ENCODE data around the gene S100A9. TPM values are rescaled to one million over a fixed set of nuclear protein-coding genes. Genes with fewer than 3 reads are reported as not detected.
A peak's percentile ranks its signal among the peaks of the same experiment; 100 is the strongest.

S100A9 gene
- total RNA-seq, 1 donor from 2014 or later = 19.1 TPM

DNA sequence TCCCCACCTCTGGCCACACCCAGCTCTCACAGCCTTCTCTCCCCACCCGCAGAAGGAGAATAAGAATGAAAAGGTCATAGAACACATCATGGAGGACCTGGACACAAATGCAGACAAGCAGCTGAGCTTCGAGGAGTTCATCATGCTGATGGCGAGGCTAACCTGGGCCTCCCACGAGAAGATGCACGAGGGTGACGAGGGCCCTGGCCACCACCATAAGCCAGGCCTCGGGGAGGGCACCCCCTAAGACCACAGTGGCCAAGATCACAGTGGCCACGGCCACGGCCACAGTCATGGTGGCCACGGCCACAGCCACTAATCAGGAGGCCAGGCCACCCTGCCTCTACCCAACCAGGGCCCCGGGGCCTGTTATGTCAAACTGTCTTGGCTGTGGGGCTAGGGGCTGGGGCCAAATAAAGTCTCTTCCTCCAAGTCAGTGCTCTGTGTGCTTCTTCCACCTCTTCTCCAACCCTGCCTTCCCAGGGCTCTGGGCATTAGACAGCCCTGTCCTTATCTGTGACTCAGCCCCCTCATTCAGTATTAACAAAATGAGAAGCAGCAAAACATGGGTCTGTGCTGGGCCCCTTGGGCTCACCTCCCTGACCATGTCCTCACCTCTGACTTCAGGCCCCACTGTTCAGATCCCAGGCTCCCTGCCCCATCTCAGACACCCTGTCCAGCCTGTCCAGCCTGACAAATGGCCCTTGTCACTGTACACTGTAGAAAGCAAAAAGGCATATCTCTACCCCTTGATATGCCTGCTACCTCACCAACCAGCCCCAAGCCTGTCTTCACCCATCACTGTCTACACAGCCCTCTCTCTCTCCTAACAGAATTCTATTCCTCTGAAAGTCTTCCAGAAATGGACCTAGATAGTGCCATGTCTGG, 3.2 kb downstream of the S100A9 start:
- DNase-seq (ENCODE audit: low spot score) = no peak

DNA sequence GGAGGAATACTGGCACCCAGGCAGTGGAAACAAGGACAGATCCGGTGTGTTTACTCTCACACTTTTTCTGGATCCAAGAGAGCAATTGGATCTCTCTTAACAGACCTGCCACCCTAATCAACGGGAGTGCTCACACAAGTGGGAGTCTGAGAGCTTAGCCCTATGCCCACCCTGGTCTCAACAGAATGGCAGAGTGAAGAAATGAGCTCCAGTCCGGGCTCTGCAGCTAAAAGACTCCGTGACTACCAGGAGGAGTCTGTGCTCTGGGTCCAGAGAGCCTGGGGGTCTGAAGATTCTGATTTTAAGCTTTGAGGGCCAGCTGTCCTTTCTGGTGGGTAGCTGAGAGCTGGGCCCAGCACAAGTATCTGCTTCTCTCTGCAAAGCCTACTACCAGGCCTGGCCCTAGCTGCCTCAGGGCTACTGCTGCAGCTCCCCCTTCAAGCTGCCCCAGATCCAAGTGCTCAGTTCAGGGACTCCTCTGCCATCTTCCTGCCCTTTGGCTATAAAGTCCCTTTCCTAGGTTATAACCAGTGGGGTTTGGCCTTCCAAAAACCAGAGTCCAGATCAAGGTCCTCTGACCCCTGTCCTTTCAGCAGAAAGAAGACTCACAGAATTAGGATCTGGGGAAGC, 3.9 kb downstream of the S100A9 start:
- no peak for DNase-seq (ENCODE audit: low spot score)

DNA sequence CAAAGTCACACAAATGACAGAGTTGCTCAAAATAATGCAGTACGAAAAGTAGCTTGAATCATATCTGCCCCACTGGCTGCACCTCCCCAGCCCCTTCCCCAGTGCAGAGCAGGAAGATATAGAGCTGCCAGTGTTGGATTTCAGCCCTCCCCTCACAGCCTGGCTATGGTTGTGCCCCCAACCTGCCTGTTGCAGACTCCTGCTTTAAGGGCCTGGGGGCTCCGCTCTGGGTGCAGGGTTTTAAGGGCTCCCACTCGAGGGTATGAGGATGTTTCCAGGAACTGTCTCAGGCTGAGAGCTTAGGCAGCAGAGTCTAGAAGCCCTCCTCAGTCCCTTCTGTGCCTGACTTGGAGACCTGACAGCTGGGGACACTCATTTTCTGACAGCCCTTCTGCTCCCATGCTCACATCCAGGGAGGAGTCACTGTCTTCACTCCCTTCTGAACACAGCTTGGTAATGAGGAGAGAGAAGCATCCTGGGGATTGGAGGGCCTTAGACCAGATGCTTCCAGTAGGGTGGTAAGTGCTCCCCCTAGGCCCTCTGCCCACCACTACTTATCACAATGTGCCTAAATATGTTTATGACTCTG, 4.6 kb downstream of the S100A9 start:
- no peak for DNase-seq (ENCODE audit: low spot score)

DNA sequence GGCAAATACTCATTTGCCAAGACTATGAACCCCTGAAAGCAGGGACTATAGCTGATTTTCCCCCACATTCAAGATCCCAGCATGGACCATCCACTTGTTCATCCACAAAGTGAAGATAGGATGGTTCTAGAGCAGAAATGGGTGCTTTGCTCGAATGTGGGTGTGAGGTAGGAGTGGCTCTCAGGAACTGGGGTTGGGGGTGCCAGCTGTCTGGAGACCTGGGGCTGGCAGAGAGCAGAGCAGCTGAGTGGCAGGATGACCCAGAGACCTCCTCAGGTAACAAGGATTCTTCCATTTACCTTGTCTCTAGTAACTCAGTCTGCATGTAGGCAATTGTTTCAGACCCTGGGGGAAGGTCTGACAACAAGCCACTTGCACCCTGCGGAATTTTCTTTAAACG, 6.0 kb downstream of the S100A9 start:
- no peak for DNase-seq (ENCODE audit: low spot score)

DNA sequence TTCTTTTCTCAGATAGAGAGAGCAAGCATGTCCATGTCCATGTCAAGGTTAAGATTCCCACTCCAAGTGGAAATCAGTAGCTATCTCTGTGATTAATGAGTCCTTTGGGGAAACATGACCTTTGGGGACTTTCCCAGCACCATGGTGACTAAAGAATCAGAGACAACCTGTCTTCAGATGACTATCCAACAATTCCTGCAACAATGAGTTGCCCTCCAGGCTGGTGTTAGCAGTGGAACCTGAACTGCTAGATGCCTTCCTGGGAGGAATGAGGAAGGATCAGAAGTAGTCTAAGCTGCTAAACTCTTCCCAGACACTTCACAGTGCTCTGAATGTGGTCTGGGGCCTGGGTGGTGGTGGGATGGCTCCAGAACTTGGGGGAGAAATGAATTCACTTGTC, 6.5 kb downstream of the S100A9 start:
- no peak for DNase-seq (ENCODE audit: low spot score)

DNA sequence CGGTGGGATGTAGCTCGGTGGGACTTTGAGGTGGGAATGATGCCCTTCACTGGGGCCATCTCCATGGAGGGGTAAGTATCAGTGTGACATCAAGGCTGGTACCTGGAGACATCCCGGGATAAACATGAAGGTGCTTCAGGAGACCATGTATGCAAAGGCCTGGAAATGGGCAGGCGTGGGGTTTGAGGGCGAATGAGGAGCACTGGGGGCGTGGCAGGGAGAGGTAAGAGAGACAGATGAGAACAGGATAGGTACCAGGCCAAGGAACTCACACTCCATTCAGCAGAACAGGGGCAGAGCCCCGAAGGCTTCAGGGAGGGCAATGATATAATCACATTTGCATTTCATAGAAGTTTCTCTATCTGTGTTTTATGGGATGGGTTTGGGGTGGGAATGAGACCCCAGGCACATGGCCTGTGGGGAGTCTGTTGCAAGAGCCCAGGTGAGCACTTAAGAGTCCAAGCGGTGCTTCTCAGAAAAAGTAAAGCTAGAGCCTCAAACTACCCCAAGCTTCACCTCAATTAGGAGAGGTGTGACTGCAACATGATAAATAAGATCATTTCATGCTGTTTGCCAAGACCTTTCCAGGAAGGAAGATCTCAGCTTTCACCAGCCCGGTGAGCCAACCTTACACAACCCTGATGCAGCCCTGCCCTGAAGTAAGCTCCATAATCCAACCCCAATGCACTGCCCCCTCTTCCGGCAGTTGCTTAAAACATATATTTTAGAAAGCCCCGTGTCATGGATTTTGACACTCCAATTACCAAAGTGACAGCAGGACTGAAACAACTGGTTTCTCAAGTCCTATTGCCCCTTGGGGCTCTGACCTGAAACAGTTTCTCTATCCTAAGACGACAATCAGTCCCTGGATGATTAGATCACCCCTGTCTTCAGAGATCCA, 7.4 kb downstream of the S100A9 start:
- no peak for DNase-seq (ENCODE audit: low spot score)

DNA sequence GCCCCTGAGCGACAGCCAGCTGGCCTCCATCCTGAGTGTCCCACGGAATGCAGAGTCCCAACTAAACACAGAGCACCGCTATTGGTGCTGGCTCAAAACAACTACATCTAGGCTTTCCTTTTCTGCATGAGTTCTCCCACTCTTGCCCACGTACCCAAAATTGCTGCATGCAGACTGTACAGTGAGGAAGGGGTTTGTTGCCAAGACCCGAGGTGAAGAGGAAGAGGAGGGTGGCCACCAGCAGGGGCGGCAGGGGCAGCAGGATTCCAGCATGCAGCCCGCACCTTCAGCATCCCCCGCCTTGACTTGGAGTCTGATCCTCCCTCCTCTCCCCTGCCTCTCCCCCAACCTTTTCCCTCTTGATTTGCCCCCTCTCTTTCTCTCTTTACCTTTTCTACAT, 8.0 kb downstream of the S100A9 start:
- DNase-seq (ENCODE audit: low spot score) = no peak

DNA sequence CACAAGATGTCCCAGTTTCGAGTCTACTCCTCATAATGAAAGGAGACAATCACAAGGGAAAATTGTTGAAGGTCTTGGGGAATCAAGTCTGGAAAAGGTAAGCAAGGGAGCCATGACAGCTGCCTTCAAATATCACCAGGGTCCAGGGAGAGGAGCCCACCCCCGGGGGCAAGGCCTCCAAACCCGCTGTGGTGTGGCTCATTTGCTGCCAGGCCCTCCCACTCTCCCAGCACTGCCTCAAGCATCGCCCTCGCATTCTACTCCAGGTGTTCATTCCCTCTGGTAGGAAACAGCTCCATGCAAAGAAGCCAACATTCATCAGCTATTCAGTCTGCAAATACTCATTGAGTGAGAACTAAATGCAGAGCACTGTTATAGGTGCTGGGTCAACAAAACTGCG, 8.6 kb downstream of the S100A9 start:
- no peak for DNase-seq (ENCODE audit: low spot score)

DNA sequence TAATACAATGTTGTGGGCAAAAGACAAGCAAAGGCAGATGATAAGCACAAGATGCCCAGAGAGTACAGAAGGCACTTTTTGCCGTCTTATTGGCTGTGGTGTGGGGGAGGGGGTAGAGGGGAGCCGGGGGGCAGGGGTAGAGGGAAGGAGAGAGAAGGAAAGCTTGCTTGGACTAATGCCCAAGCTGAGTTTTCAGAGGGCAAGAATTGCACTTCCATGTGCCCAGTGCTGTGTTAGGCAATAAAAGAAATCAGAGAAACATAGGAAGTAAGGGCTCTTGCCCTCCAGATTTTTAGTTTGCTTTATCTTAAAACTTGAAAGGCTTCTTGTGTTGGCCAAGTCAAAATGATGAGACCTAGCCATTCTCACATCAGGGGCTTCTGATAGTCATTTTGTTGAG, 9.4 kb downstream of the S100A9 start:
- DNase-seq (ENCODE audit: low spot score) = no peak

DNA sequence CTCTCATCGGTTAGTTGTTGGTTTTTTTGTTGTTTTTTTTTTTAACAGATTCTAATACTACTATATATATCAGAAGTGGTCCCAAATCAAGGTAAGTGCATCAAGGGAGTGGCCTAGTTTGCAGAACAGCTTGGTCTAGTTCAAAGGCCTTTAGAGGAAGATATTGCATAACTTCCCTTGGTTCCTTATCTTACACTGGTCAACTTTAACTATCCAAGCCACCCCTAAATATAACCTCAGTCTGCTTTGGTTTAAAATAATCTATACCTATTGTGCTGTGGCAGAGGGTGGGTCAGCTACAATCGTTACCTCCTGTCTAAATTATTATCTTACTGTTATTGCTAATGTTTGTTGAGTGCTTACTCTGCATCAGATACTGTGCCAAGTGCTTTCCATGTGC, 10.8 kb downstream of the S100A9 start:
- no peak for DNase-seq (ENCODE audit: low spot score)

DNA sequence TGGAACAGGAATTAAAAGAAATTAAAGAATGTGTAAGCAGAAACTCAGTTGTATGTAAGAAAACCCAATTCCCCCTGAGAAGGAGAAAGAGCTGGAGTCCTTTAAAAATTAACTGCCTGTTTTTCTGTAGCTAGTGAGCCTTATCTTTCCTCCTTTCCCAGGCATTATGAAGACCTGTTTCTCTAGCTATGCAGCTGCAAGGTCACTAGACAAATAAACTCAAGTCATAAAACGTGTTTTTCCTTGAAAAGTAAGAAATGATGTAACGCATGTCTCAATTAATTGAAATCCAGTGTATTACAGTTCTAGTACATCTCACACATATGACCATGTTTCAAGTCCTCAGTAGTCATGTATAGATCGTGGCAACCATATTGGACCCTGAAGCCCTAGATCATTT, 12.5 kb downstream of the S100A9 start:
- DNase-seq (ENCODE audit: low spot score) = no peak

DNA sequence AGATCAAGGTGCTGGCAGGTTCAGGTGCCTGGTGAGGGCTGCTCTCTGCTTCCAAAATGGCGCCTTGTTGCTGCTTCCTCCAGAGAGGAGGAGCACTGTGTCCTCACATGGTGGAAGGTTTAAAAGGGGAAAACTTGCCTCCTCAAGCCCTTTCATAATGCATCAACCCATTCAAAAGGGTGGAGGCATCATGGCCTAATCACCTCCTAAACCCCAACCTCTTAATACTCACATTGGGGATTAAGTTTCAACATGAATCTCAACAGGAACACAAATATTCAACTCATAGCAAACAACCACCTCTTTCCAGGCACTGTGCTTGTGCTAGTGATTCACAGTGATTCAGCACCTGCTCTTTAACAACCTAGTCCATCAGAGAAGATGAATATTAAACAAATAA, 13.6 kb downstream of the S100A9 start:
- no peak for DNase-seq (ENCODE audit: low spot score)

DNA sequence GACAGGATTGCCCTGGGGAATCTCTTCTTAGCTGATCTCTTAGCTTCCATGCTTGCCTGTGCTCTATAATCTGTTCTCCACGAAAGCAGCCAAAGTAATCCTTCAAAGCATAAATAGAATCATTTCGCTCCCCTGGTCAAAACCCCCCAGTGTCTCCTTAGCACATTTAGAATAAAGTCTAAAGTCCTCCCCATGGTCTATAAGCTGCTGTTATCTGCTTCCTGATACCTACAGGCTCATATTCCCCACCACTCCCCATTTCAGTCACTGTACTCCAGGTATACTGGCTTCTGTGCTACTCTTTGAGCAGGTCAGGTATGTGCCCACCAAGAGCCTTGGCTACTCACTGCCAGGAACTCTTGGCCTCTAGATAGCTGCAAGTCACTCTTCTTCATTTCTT, 14.9 kb downstream of the S100A9 start:
- DNase-seq (ENCODE audit: low spot score) = no peak

DNA sequence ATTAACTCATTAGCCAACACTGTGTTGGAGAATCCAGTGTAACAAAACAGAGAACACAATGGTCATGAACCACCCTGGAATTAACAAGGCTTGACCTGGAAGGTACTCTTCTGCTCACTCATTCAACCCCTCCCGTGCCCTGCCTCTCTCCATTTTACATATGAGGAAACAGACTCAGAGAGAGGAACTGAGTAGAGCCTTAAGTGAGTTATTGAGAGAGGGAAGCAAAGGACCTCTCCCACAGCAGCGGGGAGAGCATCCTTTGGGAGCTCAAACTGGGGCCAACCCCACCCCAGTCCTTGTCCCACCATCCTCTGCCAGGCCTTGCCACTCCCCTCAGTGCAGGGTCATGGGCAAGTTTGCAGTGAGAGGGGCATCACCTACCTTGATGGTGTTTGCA, 16.4 kb downstream of the S100A9 start:
- DNase-seq (ENCODE audit: low spot score) = no peak

DNA sequence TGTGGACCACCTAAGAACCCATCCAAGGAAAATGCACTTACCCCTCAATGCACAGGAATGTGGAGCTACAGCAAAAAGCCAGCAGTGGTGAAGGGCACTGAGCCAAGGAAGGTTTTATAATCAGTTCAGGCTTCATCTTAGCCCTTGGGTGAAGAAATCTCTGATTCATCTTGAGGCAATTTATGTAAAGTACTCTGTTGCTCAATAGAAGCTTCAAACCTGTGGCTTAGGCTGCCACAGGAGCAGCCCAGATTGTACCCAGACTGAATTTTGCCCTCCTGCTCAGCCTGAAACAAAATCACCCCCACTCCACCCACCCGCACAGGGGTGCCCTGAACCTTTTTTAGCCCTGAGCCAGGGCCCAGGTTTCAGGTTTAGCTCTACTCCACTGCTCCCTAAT, 17.9 kb downstream of the S100A9 start, which contains the start of gene S100A12:
S100A12 (minus strand) TSS at position 111 of the 400 bp plus-strand sequence. CDS start 1,029 bp downstream, outside the sequence.
- no peak for DNase-seq (ENCODE audit: low spot score)

DNA sequence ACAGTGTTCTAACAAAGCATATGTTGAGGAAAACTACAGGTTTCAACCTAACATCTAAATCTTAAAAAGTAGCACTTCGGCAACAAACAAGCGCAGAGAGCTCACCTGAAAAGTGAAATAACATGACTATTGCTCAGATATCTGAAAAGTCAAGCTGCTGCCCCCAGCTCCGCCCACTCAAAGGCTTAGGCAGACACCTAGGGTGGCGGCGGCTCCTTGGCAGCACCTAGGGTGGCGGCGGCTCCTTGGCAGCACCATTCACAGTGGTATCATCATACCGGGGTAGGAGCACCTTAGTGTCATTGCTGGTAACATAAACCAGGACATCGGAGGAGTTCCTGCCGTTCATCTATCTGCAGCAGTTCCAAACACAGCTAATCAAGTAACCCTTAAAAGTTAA, 21.9 kb downstream of the S100A9 start:
- DNase-seq (ENCODE audit: low spot score) = no peak

DNA sequence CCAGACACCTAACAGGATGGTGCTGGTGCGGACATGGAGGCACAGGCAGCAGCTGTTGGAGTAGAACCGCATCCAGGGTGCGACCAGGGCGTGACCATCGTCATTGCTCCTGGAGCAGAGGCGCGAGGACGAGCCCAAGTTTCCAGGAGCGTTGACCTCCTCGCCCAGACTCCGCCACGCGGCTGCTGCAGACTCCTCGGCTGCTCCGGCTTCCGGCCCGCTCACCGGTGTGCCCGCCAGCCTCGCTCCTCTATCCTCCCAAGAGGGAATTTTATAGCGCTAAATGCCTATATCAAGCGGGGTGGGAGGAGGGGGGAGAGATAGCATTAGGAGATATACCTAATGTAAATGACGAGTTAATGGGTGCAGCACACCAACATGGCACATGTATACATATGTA, 23.1 kb downstream of the S100A9 start:
- DNase-seq (ENCODE audit: low spot score) = no peak

DNA sequence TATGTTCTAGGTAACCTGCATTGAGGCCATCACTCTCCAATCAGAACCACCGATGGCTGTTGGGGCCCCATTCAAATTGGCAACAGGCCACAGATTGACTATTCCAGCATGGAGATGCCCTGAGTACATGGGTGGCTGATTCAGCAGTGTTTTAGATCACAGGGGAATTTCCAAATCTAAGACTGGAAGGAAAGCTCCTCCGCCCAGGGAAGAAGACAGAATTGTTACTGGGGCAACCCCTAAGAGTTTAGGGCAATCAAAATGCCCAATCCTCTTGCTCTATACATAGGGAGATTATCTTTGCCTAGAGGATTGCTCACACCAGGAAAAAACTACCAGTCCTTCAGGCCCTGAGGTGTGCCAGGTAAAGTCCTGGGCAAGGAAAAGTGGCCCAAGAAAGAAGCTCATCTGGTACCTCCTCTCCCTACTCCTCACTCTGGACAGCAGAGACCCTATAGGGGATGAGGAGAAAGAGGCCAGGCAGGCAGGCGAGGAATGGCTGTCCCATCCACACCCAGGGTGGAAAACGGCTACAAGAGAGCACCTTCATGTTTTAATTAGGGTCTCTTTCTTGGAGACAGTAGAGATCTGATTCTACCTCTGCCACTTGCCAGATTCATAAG, 27.4 kb downstream of the S100A9 start:
- no peak for DNase-seq (ENCODE audit: low spot score)

DNA sequence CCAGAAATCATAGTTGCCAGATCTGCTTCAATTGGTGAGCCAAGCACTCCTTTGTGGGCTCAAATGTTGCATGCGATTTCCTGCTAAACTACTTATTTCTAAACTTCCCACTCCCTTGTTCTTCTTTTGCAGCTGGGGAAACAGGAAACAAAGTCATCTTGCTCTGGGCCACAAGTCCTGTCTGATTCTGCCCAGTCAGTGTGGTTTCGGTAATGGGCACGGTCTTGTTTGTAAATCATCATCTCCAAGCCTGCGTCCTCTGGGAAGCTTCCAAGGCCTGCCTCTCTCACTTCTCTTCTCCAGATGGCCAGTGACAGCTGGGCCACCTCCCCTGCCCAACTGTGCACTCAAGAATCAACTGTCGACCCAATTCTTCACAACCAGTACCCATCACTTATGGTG, 28.8 kb downstream of the S100A9 start:
- peak; percentile 47 for DNase-seq (ENCODE audit: low spot score)

DNA sequence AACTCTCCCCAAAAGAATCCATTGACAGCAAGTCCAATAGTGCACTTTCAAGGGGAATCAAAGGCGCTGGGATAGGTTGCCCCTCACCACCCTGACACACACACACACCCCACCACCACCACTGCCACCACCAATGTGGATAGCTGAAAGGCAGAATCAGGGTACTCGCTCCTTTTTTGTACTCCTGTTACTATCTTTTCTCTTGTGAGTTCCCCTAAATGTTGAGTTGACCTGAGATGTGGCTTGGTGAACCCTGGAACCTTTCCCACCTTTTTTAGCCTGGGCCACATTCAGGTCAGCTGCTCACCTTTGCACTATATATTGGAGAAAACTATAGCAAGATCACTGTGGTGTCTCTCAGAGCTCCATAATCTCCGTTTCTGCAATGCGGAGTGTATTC, 29.3 kb downstream of the S100A9 start:
- DNase-seq (ENCODE audit: low spot score) = no peak

DNA sequence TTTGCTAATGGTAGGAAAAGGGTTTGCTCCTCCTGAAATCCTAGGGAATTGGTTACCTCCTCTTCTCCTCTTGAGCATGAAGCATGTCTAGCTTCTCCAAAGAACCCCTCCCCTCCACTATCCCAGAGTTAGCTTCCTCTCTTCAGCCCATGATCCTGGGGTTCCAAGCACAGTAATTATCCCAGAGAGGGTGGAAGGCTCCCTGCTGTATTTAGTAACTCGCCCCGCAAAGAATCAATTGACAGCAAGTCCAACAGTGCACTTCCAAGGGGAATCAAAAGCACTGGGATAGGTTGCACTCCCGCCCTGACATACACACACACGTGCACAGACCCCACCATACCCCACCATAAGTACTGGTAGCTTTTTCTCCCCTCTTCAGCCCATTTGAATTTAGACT, 30.1 kb downstream of the S100A9 start:
- no peak for DNase-seq (ENCODE audit: low spot score)
